AG09319 (cell line): ENCODE data around the gene URGCP.

Experiments
- DNase-seq: peaks from one replicate; pipeline ENCODE4 v3.0.0-alpha.2; 2010; ENCODE audit warnings: low read depth; ENCODE audit errors: extremely low read depth
- TF ChIP-seq, protein P1 (sequence below): IDR thresholded peaks from 2 replicates; pipeline ENCODE4 v1.5.1; 2011; ENCODE audit warnings: low read depth, mild to moderate bottlenecking, inconsistent platforms, low read length, moderate library complexity

Gene URGCP

DNA sequence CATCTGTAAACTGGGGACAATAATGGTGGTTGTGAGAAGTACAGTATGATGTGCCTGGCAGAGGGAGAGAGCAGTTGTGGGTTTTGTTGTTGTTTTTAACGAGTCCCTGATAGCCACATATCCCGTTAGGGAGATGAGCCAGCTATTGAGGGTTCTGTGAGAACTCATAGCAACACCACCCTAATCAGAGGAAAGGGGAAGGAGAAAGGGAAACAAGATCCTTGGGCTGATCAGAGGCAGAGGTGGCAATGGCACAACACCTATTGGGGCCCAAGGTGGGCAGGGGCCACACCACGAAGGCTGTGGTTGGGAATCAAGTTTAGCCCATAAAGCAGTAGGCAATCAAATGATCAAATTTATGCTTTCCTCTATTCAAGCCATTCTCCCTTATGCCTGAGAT is 35.3 kb downstream of the URGCP start:
- TF ChIP-seq, protein P1, sequence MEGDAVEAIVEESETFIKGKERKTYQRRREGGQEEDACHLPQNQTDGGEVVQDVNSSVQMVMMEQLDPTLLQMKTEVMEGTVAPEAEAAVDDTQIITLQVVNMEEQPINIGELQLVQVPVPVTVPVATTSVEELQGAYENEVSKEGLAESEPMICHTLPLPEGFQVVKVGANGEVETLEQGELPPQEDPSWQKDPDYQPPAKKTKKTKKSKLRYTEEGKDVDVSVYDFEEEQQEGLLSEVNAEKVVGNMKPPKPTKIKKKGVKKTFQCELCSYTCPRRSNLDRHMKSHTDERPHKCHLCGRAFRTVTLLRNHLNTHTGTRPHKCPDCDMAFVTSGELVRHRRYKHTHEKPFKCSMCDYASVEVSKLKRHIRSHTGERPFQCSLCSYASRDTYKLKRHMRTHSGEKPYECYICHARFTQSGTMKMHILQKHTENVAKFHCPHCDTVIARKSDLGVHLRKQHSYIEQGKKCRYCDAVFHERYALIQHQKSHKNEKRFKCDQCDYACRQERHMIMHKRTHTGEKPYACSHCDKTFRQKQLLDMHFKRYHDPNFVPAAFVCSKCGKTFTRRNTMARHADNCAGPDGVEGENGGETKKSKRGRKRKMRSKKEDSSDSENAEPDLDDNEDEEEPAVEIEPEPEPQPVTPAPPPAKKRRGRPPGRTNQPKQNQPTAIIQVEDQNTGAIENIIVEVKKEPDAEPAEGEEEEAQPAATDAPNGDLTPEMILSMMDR, result no peak
- DNase-seq, result no peak

DNA sequence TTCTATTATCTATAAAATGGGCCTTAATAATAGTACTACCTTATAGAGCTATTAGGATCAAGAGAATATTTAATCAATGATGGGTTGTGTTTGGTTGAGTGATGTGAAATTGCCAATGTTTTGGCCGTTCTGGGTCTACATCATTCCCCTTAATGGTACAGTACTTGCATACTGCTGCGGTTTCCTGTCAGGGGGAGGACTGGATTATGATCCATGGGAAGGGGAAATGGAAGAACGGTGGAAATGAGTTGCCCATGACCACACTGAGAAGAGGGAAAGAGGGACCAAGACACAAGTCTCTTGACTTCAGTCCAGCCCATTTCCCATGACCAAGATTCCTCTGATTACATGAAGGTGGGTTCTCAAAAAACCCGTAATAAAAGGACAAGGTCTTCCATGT is 36.1 kb downstream of the URGCP start:
- TF ChIP-seq, protein P1, result no peak
- no peak for DNase-seq

DNA sequence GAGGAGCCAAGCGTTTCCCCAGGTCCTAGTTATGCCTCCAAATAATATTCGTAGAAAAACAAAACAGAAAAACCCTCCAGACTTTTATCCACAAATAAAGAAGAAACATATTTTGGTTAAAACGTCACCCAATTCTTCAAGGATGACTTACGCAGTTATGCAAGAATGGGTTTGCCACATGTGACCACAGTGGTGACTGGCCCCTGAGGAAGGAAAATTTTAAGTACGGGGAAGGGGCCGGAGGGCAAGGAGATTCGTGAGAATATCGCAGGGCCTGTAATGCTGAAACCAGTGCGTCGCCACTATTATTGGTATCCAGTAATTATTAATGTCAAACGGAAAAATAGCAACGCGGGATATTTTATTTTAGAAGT is 36.5 kb downstream of the URGCP start:
- TF ChIP-seq, protein P1, result no peak
- peak; percentile 67 for DNase-seq

GRCh38 chr7:43869006-43869866 is 37.2 kb downstream of the URGCP start, which contains the start of gene MRPS24:
TSS of gene MRPS24 (minus strand) at chr7:43869517. CDS start at chr7:43869495, 22 bp downstream.
- TF ChIP-seq, protein P1, result no peak
- DNase-seq, result peak; percentile 92

DNA sequence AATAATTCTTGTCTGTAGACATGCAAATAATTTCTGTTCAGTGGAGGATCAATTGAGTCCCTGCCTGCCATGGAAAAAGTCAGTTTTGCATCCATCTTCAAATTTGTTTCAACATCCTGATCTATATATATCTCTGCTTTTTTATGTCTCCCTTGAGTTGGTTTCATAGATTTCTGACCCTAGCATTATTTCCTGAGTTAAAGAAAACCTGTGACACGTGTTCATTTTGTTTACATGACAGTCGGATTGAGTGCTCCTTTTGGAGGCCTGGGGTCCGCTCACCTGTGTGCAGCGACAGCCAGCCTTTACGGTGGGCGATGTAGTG is 37.8 kb downstream of the URGCP start:
- TF ChIP-seq, protein P1, result no peak
- no peak for DNase-seq

DNA sequence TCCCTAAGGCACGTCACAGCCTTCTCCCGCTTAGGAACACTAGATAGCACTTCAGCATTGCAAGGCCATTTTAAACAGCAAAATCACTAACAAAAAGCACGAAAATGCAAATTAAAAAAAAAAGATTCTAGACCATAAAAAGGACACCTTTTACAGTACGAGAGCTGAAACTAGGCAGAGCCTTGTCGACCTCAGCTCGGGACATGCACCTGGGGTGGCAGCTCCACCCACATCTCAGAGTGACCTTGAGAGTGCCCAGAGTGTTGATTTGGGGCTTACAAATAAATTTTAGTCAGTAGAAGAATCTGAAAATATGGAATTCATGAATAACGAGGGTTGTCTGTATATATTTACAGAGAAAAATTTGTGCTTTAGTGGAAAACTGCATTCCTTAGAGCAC is 38.2 kb downstream of the URGCP start:
- TF ChIP-seq, protein P1, result no peak

GRCh38 chr7:43865277-43865676 is 41.1 kb downstream of the URGCP start:
- TF ChIP-seq, protein P1, result no peak
- DNase-seq, result no peak

More for the DNA sequence above, 38.2 kb downstream of the URGCP start:
- DNase-seq, result no peak
